SK-N-SH treated with all-trans-retinoic acid at 6 μM for 48 hours (cell line): ENCODE results near the gene HDDC3.
"Not testable (repeated sequence)": the region's sequence is repeated elsewhere in the genome, so short reads cannot be mapped to it uniquely, and the experiment has no call there.

Experiments used
- ARNTL ChIP-seq: fragments of 450-650 bp; formaldehyde crosslinking; IDR thresholded peaks from 2 replicates; pipeline ENCODE4 v1.5.0; 2020; ENCODE audit warnings: low read depth, mild to moderate bottlenecking, moderate library complexity, borderline replicate concordance
- OSR1 ChIP-seq: fragments of 250-450 bp; sonication (Bioruptor Pico); IDR thresholded peaks from 2 replicates; pipeline ENCODE4 v1.8.0; 2022; ENCODE audit warnings: moderate library complexity, mild to moderate bottlenecking, inconsistent platforms
- ZFP30 ChIP-seq: fragments of 450-650 bp; formaldehyde crosslinking; IDR thresholded peaks from 2 replicates; pipeline ENCODE4 v1.5.0; 2022; ENCODE audit warnings: mild to moderate bottlenecking, moderate library complexity
- ZNF565 ChIP-seq: fragments of 450-650 bp; formaldehyde crosslinking; conservative IDR thresholded peaks from 2 replicates; pipeline ENCODE4 v1.5.0; 2020; ENCODE audit warnings: low read depth, mild to moderate bottlenecking, moderate library complexity
- TF ChIP-seq, protein P1 (sequence below): fragments of 250-450 bp; sonication (Bioruptor Pico); IDR thresholded peaks from 2 replicates; pipeline ENCODE4 v1.8.0; 2021; ENCODE audit warnings: low read depth, mild to moderate bottlenecking, moderate library complexity, borderline replicate concordance

DNA sequence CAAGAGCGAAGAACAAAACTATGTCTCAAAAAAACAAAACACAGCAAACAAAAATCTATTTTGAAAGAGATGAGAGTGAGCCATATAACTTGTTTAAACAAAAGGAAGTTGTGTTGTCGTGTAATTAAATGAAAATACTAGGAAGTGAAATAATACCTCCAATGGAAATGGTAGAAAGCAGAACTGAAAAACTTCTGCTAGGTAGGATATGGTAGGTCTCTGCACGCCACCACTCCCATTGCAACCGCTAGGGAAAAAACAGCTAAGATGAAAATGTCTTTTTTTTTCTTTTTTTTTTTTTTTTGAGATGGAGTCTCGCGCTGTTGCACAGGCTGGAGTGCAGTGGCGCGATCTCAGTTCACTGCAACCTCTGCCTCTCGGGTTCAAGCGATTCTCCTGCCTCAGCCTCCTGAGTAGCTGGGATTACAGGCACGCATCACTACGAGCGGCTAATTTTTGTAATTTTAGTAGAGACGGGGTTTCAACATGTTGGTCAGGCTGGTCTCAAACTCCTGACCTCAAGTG, 35.2 kb downstream of the HDDC3 start:
- TF ChIP-seq ZFP30 (CRISPR knock-in tag); ZNF565 (CRISPR knock-in tag); OSR1 (CRISPR knock-in tag); ARNTL: not testable (repeated sequence)
- TF ChIP-seq, protein P1, sequence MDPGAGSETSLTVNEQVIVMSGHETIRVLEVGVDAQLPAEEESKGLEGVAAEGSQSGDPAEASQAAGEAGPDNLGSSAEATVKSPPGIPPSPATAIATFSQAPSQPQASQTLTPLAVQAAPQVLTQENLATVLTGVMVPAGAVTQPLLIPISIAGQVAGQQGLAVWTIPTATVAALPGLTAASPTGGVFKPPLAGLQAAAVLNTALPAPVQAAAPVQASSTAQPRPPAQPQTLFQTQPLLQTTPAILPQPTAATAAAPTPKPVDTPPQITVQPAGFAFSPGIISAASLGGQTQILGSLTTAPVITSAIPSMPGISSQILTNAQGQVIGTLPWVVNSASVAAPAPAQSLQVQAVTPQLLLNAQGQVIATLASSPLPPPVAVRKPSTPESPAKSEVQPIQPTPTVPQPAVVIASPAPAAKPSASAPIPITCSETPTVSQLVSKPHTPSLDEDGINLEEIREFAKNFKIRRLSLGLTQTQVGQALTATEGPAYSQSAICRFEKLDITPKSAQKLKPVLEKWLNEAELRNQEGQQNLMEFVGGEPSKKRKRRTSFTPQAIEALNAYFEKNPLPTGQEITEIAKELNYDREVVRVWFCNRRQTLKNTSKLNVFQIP (CRISPR knock-in tag), result not testable (repeated sequence)
